Keratinocyte (primary cell): ENCODE measurements around the gene AHCY. TPM values are rescaled to one million over a fixed set of nuclear protein-coding genes. Genes with fewer than 3 reads are reported as not detected.

Experiments
- DNase-seq: peaks from one replicate; pipeline ENCODE4 v3.0.0-alpha.2; 2011; ENCODE audit warnings: low read depth, missing footprints, low spot score
- FAIRE-seq: peaks from 2 replicates; lab custom pipeline; 2011; peaks lifted over from hg19 to GRCh38; lab: Jason Lieb, UNC
- H2AFZ ChIP-seq: 2 replicates; pipeline ENCODE4 v1.6.0; 2012; ENCODE audit warnings: low read length, control low read depth, inconsistent platforms; ENCODE audit not compliant: control insufficient read depth
- H3K27ac ChIP-seq: 2 replicates; pipeline ENCODE4 v1.5.1; 2011; ENCODE audit warnings: low read length; ENCODE audit not compliant: control insufficient read depth, insufficient read depth
- H3K27me3 ChIP-seq: 3 replicates; pipeline ENCODE4 v1.6.0; 2011; ENCODE audit warnings: low read length; ENCODE audit not compliant: control insufficient read depth, insufficient read depth; ENCODE audit errors: extremely low read depth
- H3K36me3 ChIP-seq, 2 experiments: 2 replicates in 1 of 2; 3 replicates in 1 of 2; pipeline ENCODE4 v1.5.1; 2011; ENCODE audit warnings: low read length in 2 of 2, mild to moderate bottlenecking in 1 of 2; ENCODE audit not compliant: control insufficient read depth in 2 of 2, insufficient read depth in 2 of 2; ENCODE audit errors: extremely low read depth in 1 of 2
- H3K4me1 ChIP-seq: 3 replicates; pipeline ENCODE4 v1.5.1; 2011; ENCODE audit warnings: low read length; ENCODE audit not compliant: control insufficient read depth, insufficient read depth; ENCODE audit errors: extremely low read depth
- H3K4me2 ChIP-seq: 3 replicates; pipeline ENCODE4 v1.6.0; 2011; ENCODE audit warnings: low read depth, low read length; ENCODE audit not compliant: control insufficient read depth, insufficient read depth; ENCODE audit errors: extremely low read depth
- H3K4me3 ChIP-seq, 3 experiments: fragments of 200-600 bp in 1 of 3; sonication (generic) in 1 of 3; 2 replicates in 2 of 3; 3 replicates in 1 of 3; pipeline ENCODE4 v1.5.1; 2011 to 2016; ENCODE audit warnings: low read length in 3 of 3, mild to moderate bottlenecking in 3 of 3, control low read depth in 2 of 3, inconsistent platforms in 1 of 3, low read depth in 1 of 3, mixed read lengths in 1 of 3, mixed run types in 1 of 3, moderate library complexity in 1 of 3; ENCODE audit not compliant: control insufficient read depth in 2 of 3, insufficient read depth in 2 of 3; ENCODE audit errors: extremely low read depth in 1 of 3
- H3K79me2 ChIP-seq: 2 replicates; pipeline ENCODE4 v1.6.0; 2012; ENCODE audit warnings: low read length; ENCODE audit not compliant: control insufficient read depth, insufficient read depth
- H3K9ac ChIP-seq: 3 replicates; pipeline ENCODE4 v1.6.0; 2011; ENCODE audit warnings: low read length; ENCODE audit not compliant: control insufficient read depth, insufficient read depth; ENCODE audit errors: extremely low read depth
- H3K9me1 ChIP-seq: 3 replicates; pipeline ENCODE4 v1.6.0; 2011; ENCODE audit warnings: low read length; ENCODE audit not compliant: control insufficient read depth, insufficient read depth; ENCODE audit errors: extremely low read depth
- H3K9me3 ChIP-seq: 2 replicates; pipeline ENCODE4 v1.5.1; 2012; ENCODE audit warnings: low read depth, low read length; ENCODE audit not compliant: control insufficient read depth
- H4K20me1 ChIP-seq: 3 replicates; pipeline ENCODE4 v1.6.0; 2011; ENCODE audit warnings: low read length; ENCODE audit not compliant: control insufficient read depth, insufficient read depth; ENCODE audit errors: extremely low read depth
- EZH2 ChIP-seq: IDR thresholded peaks from one replicate; pipeline ENCODE4 v1.6.1; 2012; ENCODE audit warnings: inconsistent platforms, mild to moderate bottlenecking, low read length, moderate library complexity
- dilution Hi-C: fragments of 300-500 bp; cut with MboI; formaldehyde crosslinking; loops from one replicate; pipeline ENCODE4 v1.7.0; 2020; ENCODE audit warnings: low sequenced_read_pairs; ENCODE audit not compliant: extremely low pct_ligation_motif_present
- polyA plus RNA-seq, 5 experiments: library from polyadenylated mRNA; depleted of rRNA in 3 of 5; stranded (reverse) in 3 of 5; stranded (forward) in 1 of 5; unstranded in 1 of 5; fragments of >200 nt; gene quantifications; 1 replicate in 1 of 5; 2 replicates in 3 of 5; 3 replicates in 1 of 5; pipeline versions ENCODE4 v1.2.1 to v1.2.3, GENCODE V29; 2011 to 2012; ENCODE audit warnings: missing spikeins in 2 of 5, low read depth in 1 of 5, low replicate concordance in 1 of 5
- TF ChIP-seq, protein P1 (sequence below), 3 experiments: IDR thresholded peaks in 1 of 3; conservative IDR thresholded peaks in 1 of 3; optimal IDR thresholded peaks in 1 of 3; 2 replicates in 2 of 3; 3 replicates in 1 of 3; pipeline versions ENCODE3 to v1.5.1; 2011; ENCODE audit warnings: low read length in 3 of 3, mild to moderate bottlenecking in 3 of 3, moderate library complexity in 2 of 3, control low read depth in 1 of 3, inconsistent platforms in 1 of 3; ENCODE audit not compliant: insufficient read depth in 2 of 3; ENCODE audit errors: extremely low read depth in 1 of 3

The AHCY gene
- polyA plus RNA-seq, 1 donor (not counting 4 experiments of a cell fraction or from before 2014, with no cell fraction given): 320 TPM

DNA sequence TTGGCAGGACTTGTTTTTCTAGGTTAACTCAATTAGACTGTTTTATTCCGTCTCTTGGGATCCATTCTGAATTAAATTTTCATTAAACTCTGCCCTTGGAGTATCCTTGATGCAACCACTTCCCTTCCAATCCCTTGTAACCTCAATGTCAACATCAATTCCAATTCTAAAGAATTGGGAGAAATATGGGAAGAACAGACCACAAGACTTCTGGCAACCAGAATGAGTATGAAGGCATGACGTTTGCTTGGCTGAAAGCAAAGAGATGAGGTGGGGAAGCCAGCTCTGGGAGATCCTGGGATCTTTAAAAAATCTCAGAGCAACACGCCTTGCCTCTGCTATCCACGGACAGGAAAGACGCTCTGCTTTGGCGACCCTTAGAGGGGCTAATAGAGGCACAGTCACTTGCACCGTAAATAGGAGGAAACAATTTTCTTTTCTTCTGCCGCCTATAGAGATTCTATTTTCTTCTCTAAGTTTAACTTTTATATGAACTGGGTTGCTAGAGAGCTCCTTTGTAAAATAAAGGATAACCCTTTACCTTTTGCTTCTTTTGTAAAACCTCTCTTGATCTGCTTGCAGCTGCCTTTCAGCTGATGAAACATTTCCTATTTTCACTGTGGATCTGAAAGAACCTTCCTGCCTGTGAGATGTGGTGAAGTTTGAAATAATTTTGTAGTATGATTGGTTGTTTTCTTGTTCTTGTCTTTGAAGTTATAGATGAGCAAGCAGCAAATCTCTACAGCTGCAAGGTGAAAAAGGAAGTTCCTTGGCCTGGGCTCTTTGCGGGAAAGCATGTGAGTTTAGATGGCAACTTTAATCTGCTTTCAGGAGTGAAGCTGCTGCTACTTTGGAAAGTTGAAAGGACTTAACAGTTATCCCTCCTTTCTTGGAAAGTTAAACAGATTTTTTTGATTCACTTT, 62.2 kb downstream of the AHCY start, which contains the start of gene ASIP:
Gene ASIP (plus strand): TSS at position 731 of the 923 bp plus-strand sequence. CDS start 18,952 bp downstream, outside the sequence.
- H3K9me1 ChIP-seq: no peaks in the 10 kb centered on the region
- H4K20me1 ChIP-seq: no peaks in the 10 kb centered on the region
- no peak within 1 kb of the TSS for H3K4me3 ChIP-seq
- no peaks in the 10 kb centered on the region for H3K9me3 ChIP-seq
- DNase-seq: no peak
- no peak within 1 kb of the TSS for H2AFZ ChIP-seq
- no peaks in the 10 kb centered on the region for H3K79me2 ChIP-seq
- H3K4me2 ChIP-seq: no peak within 1 kb of the TSS
- H3K4me1 ChIP-seq: no peaks in the 10 kb centered on the region
- H3K27me3 ChIP-seq: peaks cover 26% of the 10 kb centered on the region
- H3K27ac ChIP-seq: no peak within 1 kb of the TSS
- dilution Hi-C loops: no loop called here
- no peak within 1 kb of the TSS for H3K9ac ChIP-seq
- no peaks in the 10 kb centered on the region for H3K36me3 ChIP-seq
- FAIRE-seq: no peak
- TF ChIP-seq, protein P1, sequence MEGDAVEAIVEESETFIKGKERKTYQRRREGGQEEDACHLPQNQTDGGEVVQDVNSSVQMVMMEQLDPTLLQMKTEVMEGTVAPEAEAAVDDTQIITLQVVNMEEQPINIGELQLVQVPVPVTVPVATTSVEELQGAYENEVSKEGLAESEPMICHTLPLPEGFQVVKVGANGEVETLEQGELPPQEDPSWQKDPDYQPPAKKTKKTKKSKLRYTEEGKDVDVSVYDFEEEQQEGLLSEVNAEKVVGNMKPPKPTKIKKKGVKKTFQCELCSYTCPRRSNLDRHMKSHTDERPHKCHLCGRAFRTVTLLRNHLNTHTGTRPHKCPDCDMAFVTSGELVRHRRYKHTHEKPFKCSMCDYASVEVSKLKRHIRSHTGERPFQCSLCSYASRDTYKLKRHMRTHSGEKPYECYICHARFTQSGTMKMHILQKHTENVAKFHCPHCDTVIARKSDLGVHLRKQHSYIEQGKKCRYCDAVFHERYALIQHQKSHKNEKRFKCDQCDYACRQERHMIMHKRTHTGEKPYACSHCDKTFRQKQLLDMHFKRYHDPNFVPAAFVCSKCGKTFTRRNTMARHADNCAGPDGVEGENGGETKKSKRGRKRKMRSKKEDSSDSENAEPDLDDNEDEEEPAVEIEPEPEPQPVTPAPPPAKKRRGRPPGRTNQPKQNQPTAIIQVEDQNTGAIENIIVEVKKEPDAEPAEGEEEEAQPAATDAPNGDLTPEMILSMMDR (optimal IDR thresholded peaks at IDR 0.05 in 1 of 3, IDR thresholded peaks at IDR 0.05 in 1 of 3, conservative IDR thresholded peaks at IDR 0.05 in 1 of 3; ENCODE audit: extremely low read depth in 1 of 3, insufficient read depth in 2 of 3, low read length in 3 of 3): no peak
- TF ChIP-seq EZH2: no peak

DNA sequence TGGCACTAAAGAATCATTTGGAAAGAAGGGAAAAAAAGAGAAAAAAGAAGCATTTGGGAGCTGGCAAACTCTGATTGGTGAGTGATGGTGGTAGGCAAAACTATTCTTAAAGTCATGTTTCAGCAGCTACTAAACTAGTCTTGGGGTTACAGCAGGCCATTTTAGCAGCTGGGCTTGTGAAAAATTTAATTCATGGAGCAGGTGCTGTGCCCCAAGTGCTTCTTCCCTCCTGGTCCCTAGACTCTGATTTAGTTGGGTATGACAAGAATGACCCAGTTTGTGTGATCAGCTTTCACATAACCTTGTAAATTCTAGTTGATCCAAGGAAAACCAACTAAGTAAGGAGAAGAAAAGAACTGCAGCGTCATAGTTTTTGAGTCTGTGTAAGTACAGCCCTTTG, 63.0 kb downstream of the AHCY start:
- dilution Hi-C loops: no loop called here

More for the DNA sequence above, 63.0 kb downstream of the AHCY start:
- TF ChIP-seq, protein P1 (optimal IDR thresholded peaks at IDR 0.05 in 1 of 3, IDR thresholded peaks at IDR 0.05 in 1 of 3, conservative IDR thresholded peaks at IDR 0.05 in 1 of 3; ENCODE audit: extremely low read depth in 1 of 3, insufficient read depth in 2 of 3, low read length in 3 of 3): no peak
- TF ChIP-seq EZH2: no peak
- Histone ChIP-seq H2AFZ (no peak overlapping the region), H3K9me1 (no peaks in the 10 kb centered on the region), H4K20me1 (no peaks in the 10 kb centered on the region), H3K27me3 (peaks cover 26% of the 10 kb centered on the region), H3K27ac (no peak overlapping the region), H3K36me3 (no peaks in the 10 kb centered on the region), H3K4me1 (no peaks in the 10 kb centered on the region), H3K9ac (no peak overlapping the region), H3K4me2 (no peak overlapping the region), H3K4me3 (no peak overlapping the region), H3K79me2 (no peaks in the 10 kb centered on the region), H3K9me3 (no peaks in the 10 kb centered on the region)
- no peak for FAIRE-seq
- DNase-seq: no peak
